Measurements from ENCODE around the gene ST14. TPM values are rescaled to one million over a fixed set of nuclear protein-coding genes. Genes with fewer than 3 reads are reported as not detected.

The ST14 gene
- total RNA-seq, 4 donors from 2014 or later, result 104 to 469 (median 424) TPM

GRCh38 chr11:130160498-130161155 lies 1.0 kb downstream of the ST14 start:
- peak overlapping the region; percentile 63 to 77 (median 70) for H3K4me3 ChIP-seq
- no peaks in the 10 kb centered on the region for H3K36me3 ChIP-seq
- peaks cover 4 to 47% (median 15%) of the 10 kb centered on the region in 4 donors for H3K4me1 ChIP-seq
- H3K9me3 ChIP-seq, result no peaks in the 10 kb centered on the region
- TF ChIP-seq, protein P1, sequence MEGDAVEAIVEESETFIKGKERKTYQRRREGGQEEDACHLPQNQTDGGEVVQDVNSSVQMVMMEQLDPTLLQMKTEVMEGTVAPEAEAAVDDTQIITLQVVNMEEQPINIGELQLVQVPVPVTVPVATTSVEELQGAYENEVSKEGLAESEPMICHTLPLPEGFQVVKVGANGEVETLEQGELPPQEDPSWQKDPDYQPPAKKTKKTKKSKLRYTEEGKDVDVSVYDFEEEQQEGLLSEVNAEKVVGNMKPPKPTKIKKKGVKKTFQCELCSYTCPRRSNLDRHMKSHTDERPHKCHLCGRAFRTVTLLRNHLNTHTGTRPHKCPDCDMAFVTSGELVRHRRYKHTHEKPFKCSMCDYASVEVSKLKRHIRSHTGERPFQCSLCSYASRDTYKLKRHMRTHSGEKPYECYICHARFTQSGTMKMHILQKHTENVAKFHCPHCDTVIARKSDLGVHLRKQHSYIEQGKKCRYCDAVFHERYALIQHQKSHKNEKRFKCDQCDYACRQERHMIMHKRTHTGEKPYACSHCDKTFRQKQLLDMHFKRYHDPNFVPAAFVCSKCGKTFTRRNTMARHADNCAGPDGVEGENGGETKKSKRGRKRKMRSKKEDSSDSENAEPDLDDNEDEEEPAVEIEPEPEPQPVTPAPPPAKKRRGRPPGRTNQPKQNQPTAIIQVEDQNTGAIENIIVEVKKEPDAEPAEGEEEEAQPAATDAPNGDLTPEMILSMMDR (IDR thresholded peaks at IDR 0.05), result no peak
- TF ChIP-seq POLR2A (IDR thresholded peaks at IDR 0.05), result peak in 1 of 2 donors; percentile 23
- H3K27me3 ChIP-seq, result no peaks in the 10 kb centered on the region
- no peak for DNase-seq
- peak overlapping the region; percentile 79 to 98 (median 90) for H3K27ac ChIP-seq

DNA sequence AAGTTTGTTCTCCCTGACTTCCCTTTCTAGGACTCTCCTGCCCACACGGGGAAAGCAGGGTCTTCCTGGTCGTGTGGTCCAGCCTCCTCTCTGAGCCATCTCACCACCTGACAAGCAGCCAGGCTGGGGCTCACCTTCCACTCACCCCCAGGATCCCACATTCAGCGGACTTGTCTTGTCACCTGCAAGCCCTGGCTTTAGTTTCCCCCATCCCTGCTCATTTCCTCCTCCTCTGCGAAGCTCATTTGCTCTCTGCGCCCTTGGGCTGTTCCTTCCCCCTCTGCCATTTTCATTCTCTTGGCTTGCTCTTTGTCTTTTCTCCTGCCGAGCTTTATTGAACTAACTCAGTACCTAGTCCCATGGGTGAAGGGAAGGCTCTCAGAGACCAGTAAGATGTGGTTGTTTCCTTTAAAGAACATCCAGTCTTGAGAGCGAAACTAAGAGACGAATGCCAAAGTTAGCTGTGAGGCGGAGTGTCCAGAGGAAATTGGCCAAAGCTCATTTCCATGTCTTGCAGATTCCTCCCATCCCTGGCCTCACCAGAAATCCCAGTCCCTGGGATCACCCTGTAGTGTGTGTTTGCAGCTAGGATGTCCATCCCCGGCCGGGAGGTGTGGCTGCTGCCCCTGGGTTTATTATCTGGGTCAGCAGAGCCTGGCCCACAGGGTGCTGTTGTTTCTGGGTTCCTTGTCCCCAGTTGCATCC lies 2.0 kb downstream of the ST14 start:
- H3K27ac ChIP-seq, result peak overlapping the region; percentile 79 to 98 (median 90)

DNA sequence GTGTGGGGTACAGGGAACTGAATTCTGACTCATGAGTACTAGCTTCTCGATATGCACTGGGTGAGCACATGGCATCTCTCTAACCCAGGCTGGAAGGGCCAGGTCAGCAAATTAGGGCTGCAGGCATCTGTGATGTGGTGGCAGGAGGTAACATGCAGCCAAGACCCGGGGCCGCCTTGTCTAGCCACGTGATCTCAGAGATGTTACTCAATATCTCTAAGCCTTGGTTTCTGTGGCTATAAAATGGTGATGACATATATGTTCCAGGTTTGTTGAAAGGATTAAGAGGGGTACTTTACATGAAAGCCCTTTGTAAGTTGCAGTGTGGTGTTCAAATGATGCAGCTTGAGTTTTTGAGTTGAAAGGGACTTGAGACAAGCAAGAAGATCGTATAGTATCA lies 3.2 kb downstream of the ST14 start:
- Histone ChIP-seq H3K9me3 (no peaks in the 10 kb centered on the region), H3K4me1 (peaks cover 4 to 58% (median 15%) of the 10 kb centered on the region in 4 donors), H3K27ac (peak overlapping the region; percentile 53 to 98 (median 86)), H3K36me3 (no peaks in the 10 kb centered on the region), H3K27me3 (no peaks in the 10 kb centered on the region), H3K4me3 (peak overlapping the region in 2 of 4 donors; percentile 71 to 77)
- DNase-seq, result peak in 1 of 3 donors; percentile 81
- peak in 1 of 2 donors; percentile 57 for TF ChIP-seq POLR2A (IDR thresholded peaks at IDR 0.05)
- TF ChIP-seq, protein P1 (IDR thresholded peaks at IDR 0.05), result no peak

More for the DNA sequence above, 2.0 kb downstream of the ST14 start:
- no peak for DNase-seq
- Histone ChIP-seq H3K36me3 (no peaks in the 10 kb centered on the region), H3K4me3 (peak overlapping the region in 3 of 4 donors; percentile 63 to 77 (median 71)), H3K9me3 (no peaks in the 10 kb centered on the region), H3K4me1 (peaks cover 4 to 48% (median 15%) of the 10 kb centered on the region in 4 donors), H3K27me3 (no peaks in the 10 kb centered on the region)
- no peak for TF ChIP-seq POLR2A (IDR thresholded peaks at IDR 0.05)
- TF ChIP-seq, protein P1 (IDR thresholded peaks at IDR 0.05), result no peak

- TF ChIP-seq, protein P1 (IDR thresholded peaks at IDR 0.05), result peak in 3 of 6 experiments; percentile 27 to 46 (median 39)
- TF ChIP-seq POLR2A (IDR thresholded peaks at IDR 0.05), result peak in 1 of 2 donors; percentile 6
- peaks cover 4 to 66% (median 15%) of the 10 kb centered on the region in 4 donors for H3K4me1 ChIP-seq
- H3K36me3 ChIP-seq, result no peaks in the 10 kb centered on the region
- H3K9me3 ChIP-seq, result no peaks in the 10 kb centered on the region
- peak in 1 of 3 donors; percentile 62 for DNase-seq
- peak overlapping the region in 2 of 4 donors; percentile 43 to 71 for H3K4me3 ChIP-seq
- peak overlapping the region; percentile 53 to 98 (median 78) for H3K27ac ChIP-seq
- no peaks in the 10 kb centered on the region for H3K27me3 ChIP-seq
Measured at GRCh38 chr11:130163346-130164220, 4.0 kb downstream of the ST14 start.

GRCh38 chr11:130164221-130164570 lies 4.6 kb downstream of the ST14 start:
- Histone ChIP-seq H3K27ac (peak overlapping the region; percentile 53 to 98 (median 78)), H3K4me3 (peak overlapping the region in 2 of 4 donors; percentile 43 to 71), H3K27me3 (no peaks in the 10 kb centered on the region), H3K36me3 (no peaks in the 10 kb centered on the region), H3K4me1 (peaks cover 4 to 66% (median 14%) of the 10 kb centered on the region in 4 donors), H3K9me3 (no peaks in the 10 kb centered on the region)
- TF ChIP-seq, protein P1 (IDR thresholded peaks at IDR 0.05), result no peak
- no peak for TF ChIP-seq POLR2A (IDR thresholded peaks at IDR 0.05)
- DNase-seq, result no peak

Measured in Peyer's patch (tissue), 4 donors.